A673 (cell line): ENCODE results near the gene TNFSF15. TPM values are rescaled to one million over a fixed set of nuclear protein-coding genes. Genes with fewer than 3 reads are reported as not detected.

Experiments used
- BruUV-seq: library from RNA; stranded (reverse); fragments of 400-500 nt; replicated peaks from 2 replicates; lab custom pipeline; 2021; lab: Mats Ljungman, UMichigan
- CTCF ChIA-PET: fragments of 300-600 bp; sonication (Branson Sonifier 250); formaldehyde crosslinking; loops from one replicate; lab custom pipeline; 2022; ENCODE audit warnings: antibody characterized with exemption; lab: Charles Lee
- POLR2A ChIA-PET: fragments of 300-600 bp; sonication (Branson Sonifier 250); formaldehyde crosslinking; loops from one replicate; lab custom pipeline; 2022; ENCODE audit warnings: antibody characterized with exemption; ENCODE audit not compliant: low non-redundant PET; lab: Charles Lee
- DNase-seq: peaks from one replicate; pipeline ENCODE4 v3.0.0-alpha.2; 2015; ENCODE audit warnings: low spot score
- H3K27ac ChIP-seq: fragments of 200-600 bp; sonication (generic); 2 replicates; pipeline ENCODE4 v1.5.1; 2016; ENCODE audit warnings: mixed run types, low read depth, mild to moderate bottlenecking, mixed read lengths, antibody characterized with exemption, low read length; ENCODE audit not compliant: poor library complexity, severe bottlenecking
- H3K27me3 ChIP-seq: fragments of 200-600 bp; sonication (generic); replicated peaks from 2 replicates; pipeline ENCODE4 v1.6.1; 2017; ENCODE audit warnings: mixed run types, low read depth, mild to moderate bottlenecking, mixed read lengths, antibody characterized with exemption, low read length; ENCODE audit not compliant: insufficient read depth, poor library complexity
- H3K36me3 ChIP-seq: fragments of 200-600 bp; sonication (generic); 2 replicates; pipeline ENCODE4 v1.6.1; 2016; ENCODE audit warnings: mixed run types, mild to moderate bottlenecking, mixed read lengths, antibody characterized with exemption, low read length; ENCODE audit not compliant: insufficient read depth, poor library complexity, severe bottlenecking
- H3K4me1 ChIP-seq: fragments of 200-600 bp; sonication (generic); 2 replicates; pipeline ENCODE4 v1.6.1; 2017; ENCODE audit warnings: mixed run types, mild to moderate bottlenecking, mixed read lengths, antibody characterized with exemption, low read length; ENCODE audit not compliant: insufficient read depth, poor library complexity, severe bottlenecking
- H3K4me3 ChIP-seq: fragments of 200-600 bp; sonication (generic); 2 replicates; pipeline ENCODE4 v1.5.1; 2016; ENCODE audit warnings: low read depth, mixed run types, mild to moderate bottlenecking, mixed read lengths, low read length; ENCODE audit not compliant: poor library complexity, severe bottlenecking
- H3K9me3 ChIP-seq: fragments of 200-600 bp; sonication (generic); 2 replicates; pipeline ENCODE4 v1.6.1; 2016; ENCODE audit warnings: mixed run types, low read depth, mild to moderate bottlenecking, mixed read lengths, antibody characterized with exemption, low read length; ENCODE audit not compliant: poor library complexity, severe bottlenecking
- CTCF ChIP-seq: fragments of 300-800, 200-600 bp; sonication (generic); conservative IDR thresholded peaks from 2 replicates; pipeline ENCODE4 v1.5.1; 2017; ENCODE audit warnings: low read depth, mild to moderate bottlenecking, antibody characterized with exemption, low read length, moderate library complexity, mixed read lengths
- EZH2 ChIP-seq: fragments of 200-600 bp; sonication (generic); IDR thresholded peaks from 2 replicates; pipeline ENCODE4 v1.6.1; 2017; ENCODE audit warnings: borderline replicate concordance, low read depth, mild to moderate bottlenecking, mixed read lengths, antibody characterized with exemption, low read length; ENCODE audit not compliant: poor library complexity, severe bottlenecking
- intact Hi-C: fragments of 100-400 bp; cut with micrococcal nuclease; formaldehyde crosslinking; loops from one replicate; pipeline ENCODE4 v1.10.0; 2022; ENCODE audit not compliant: unreplicated experiment
- total RNA-seq: library from RNA; stranded (reverse); gene quantifications from 2 replicates; pipeline ENCODE4 v1.2.3, GENCODE V29; 2021

Gene TNFSF15
- total RNA-seq, 1 experiment from 2014 or later: not detected

- intact Hi-C loops: no loop called here
- H3K27ac ChIP-seq: no peak overlapping the region
- ChIA-PET CTCF (no interaction called here), POLR2A (no interaction called here)
- no peaks in the 10 kb centered on the region for H3K4me1 ChIP-seq
- H3K9me3 ChIP-seq: no peaks in the 10 kb centered on the region
- no peak for DNase-seq
- H3K4me3 ChIP-seq: no peak overlapping the region
- no peaks in the 10 kb centered on the region for H3K36me3 ChIP-seq
- TF ChIP-seq EZH2: no peak
- TF ChIP-seq CTCF: no peak
- BruUV-seq: no TSS peak
- no peaks in the 10 kb centered on the region for H3K27me3 ChIP-seq
Measured at GRCh38 chr9:114818178-114818577, 12.3 kb upstream of the TNFSF15 start.

- H3K27me3 ChIP-seq: no peaks in the 10 kb centered on the region
- POLR2A ChIA-PET: no interaction called here
- no TSS peak for BruUV-seq
- no peaks in the 10 kb centered on the region for H3K9me3 ChIP-seq
- H3K4me3 ChIP-seq: no peak overlapping the region
- H3K4me1 ChIP-seq: no peaks in the 10 kb centered on the region
- TF ChIP-seq EZH2 (no peak), CTCF (no peak)
- no peak for DNase-seq
- intact Hi-C loops: no loop called here
- H3K36me3 ChIP-seq: no peaks in the 10 kb centered on the region
- H3K27ac ChIP-seq: no peak overlapping the region
- CTCF ChIA-PET: no interaction called here
Measured at GRCh38 chr9:114813717-114814418, 8.0 kb upstream of the TNFSF15 start.

GRCh38 chr9:114811966-114812636 lies 6.3 kb upstream of the TNFSF15 start:
- BruUV-seq: no TSS peak
- DNase-seq: no peak
- Histone ChIP-seq H3K4me1 (no peaks in the 10 kb centered on the region), H3K36me3 (no peaks in the 10 kb centered on the region), H3K4me3 (no peak overlapping the region), H3K27me3 (no peaks in the 10 kb centered on the region), H3K9me3 (no peaks in the 10 kb centered on the region), H3K27ac (no peak overlapping the region)
- ChIA-PET POLR2A (no interaction called here), CTCF (no interaction called here)
- TF ChIP-seq EZH2: no peak
- TF ChIP-seq CTCF: no peak
- intact Hi-C loops: no loop called here
